K562 (cell line): ENCODE measurements around the gene NRM. TPM values are rescaled to one million over a fixed set of nuclear protein-coding genes. Genes with fewer than 3 reads are reported as not detected.
A peak's percentile ranks its signal among the peaks of the same experiment; 100 is the strongest.

Source experiments
- NR1H2 ChIP-seq: sonication (generic); formaldehyde crosslinking; IDR thresholded peaks from 2 replicates; pipeline ENCODE4 v1.4.0; 2020; ENCODE audit warnings: mild to moderate bottlenecking, missing genetic modification reagents
- POLR2A ChIP-seq: fragments of 450-650 bp; conservative IDR thresholded peaks from 2 replicates; pipeline ENCODE4 v1.6.1; 2016
- ZNF707 ChIP-seq: fragments of 250-450 bp; sonication (Bioruptor Pico); conservative IDR thresholded peaks from 2 replicates; pipeline ENCODE4 v1.8.0; 2022; ENCODE audit warnings: inconsistent platforms, mild to moderate bottlenecking, moderate library complexity
- polyA plus RNA-seq, 8 experiments: library from polyadenylated mRNA; depleted of rRNA in 4 of 8; stranded (reverse) in 5 of 8; unstranded in 3 of 8; fragments of >200 nt; fragmentation: Nextera tagmentation in 2 of 8; fragmentation: Illumina TruSeq in 1 of 8; extraction: Ambion mirVana in 2 of 8; extraction: Trizol in 1 of 8; gene quantifications; 2 replicates each; pipeline versions ENCODE4 v1.2.1 to v1.2.3, GENCODE V29; 2011 to 2014; ENCODE audit warnings: inconsistent platforms in 1 of 8, missing spikeins in 1 of 8
- total RNA-seq, 7 experiments: library from RNA; depleted of rRNA in 6 of 7; stranded (reverse); fragments of >200 nt in 6 of 7; fragmentation: Illumina TruSeq in 2 of 7; extraction: Trizol in 2 of 7; gene quantifications; 2 replicates each; pipeline versions ENCODE4 v1.2.1 to v1.2.3, GENCODE V29; 2011 to 2021; ENCODE audit warnings: low replicate concordance in 1 of 7
- TF ChIP-seq, protein P1 (sequence below): fragments of 250-450 bp; sonication (Bioruptor Pico); IDR thresholded peaks from 2 replicates; pipeline ENCODE4 v1.5.0; 2020; ENCODE audit warnings: mild to moderate bottlenecking, borderline replicate concordance
- TF ChIP-seq, protein P2 (sequence below): fragments of 450-650 bp; formaldehyde crosslinking; IDR thresholded peaks from 2 replicates; pipeline ENCODE4 v1.4.0; 2020; ENCODE audit warnings: mild to moderate bottlenecking, moderate library complexity
- TF ChIP-seq, protein P3 (sequence below), 2 experiments: fragments of 450-650 bp; IDR thresholded peaks; 2 replicates each; pipeline ENCODE4 v1.6.1; 2016
- TF ChIP-seq, protein P4 (sequence below), 3 experiments: fragments of 200-800 bp in 1 of 3; fragments of 250-450 bp in 1 of 3; fragments of 450-650 bp in 1 of 3; sonication (Bioruptor Pico) in 1 of 3; sonication (Bioruptor generic) in 1 of 3; formaldehyde crosslinking in 1 of 3; IDR thresholded peaks; 2 replicates each; pipeline versions ENCODE4 v1.6.1 to v1.8.0; 2016 to 2022; ENCODE audit warnings: mild to moderate bottlenecking in 2 of 3, missing genetic modification characterization in 2 of 3, missing compliant biosample characterization in 1 of 3, moderate library complexity in 1 of 3
- TF ChIP-seq, protein P5 (sequence below): fragments of 200-800 bp; sonication (Bioruptor generic); IDR thresholded peaks from 2 replicates; pipeline ENCODE4 v1.6.1; 2017; ENCODE audit warnings: missing genetic modification characterization, missing compliant biosample characterization
- TF ChIP-seq, protein P6 (sequence below): fragments of 450-650 bp; IDR thresholded peaks from 2 replicates; pipeline ENCODE4 v1.6.1; 2017; ENCODE audit warnings: antibody characterized with exemption, mild to moderate bottlenecking

The NRM gene
- total and polyA plus RNA-seq, 9 of the 15 experiments (the other 6 are each of a cell fraction or from before 2014, with no cell fraction given), result 9.7 to 58.2 (median 18.1) TPM

DNA sequence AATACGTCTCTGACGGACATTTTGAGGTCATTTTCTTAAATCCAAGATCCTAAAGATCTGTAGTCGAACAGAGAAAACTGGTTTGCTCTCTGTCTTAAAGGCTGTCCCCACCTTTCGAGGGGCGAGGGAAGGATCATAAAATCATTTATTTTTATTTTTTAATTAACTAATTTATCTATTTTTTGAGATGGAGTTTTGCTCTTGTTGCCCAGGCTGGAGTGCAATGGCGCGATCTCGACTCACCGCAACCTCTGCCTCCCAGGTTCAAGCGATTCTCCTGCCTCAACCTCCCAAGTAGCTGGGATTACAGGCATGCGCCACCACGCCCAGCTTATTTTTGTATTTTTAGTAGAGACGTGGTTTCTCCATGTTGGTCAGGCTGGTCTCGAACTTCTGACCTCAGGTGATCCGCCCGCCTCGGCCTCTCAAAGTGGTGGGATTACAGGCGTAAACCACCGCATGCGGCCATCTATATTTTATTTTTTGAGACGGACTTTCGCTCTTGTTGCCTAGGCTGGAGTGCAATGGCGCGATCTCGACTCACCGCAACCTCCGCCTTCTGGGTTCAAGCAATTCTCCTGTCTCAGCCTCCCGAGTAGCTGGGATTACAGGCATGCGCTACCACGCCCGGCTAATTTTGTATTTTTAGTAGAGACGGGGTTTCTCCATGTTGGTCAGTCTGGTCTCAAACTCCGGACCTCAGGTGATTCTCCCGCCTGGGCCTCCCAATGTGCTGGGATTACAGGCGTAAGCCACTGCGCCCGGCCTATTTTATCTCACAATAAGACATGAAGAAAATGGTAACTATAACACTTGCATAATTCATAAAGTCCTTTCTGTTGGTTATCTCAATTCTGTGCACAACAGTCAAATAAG lies 27.3 kb upstream of the NRM start (continued):
- TF ChIP-seq, protein P1, sequence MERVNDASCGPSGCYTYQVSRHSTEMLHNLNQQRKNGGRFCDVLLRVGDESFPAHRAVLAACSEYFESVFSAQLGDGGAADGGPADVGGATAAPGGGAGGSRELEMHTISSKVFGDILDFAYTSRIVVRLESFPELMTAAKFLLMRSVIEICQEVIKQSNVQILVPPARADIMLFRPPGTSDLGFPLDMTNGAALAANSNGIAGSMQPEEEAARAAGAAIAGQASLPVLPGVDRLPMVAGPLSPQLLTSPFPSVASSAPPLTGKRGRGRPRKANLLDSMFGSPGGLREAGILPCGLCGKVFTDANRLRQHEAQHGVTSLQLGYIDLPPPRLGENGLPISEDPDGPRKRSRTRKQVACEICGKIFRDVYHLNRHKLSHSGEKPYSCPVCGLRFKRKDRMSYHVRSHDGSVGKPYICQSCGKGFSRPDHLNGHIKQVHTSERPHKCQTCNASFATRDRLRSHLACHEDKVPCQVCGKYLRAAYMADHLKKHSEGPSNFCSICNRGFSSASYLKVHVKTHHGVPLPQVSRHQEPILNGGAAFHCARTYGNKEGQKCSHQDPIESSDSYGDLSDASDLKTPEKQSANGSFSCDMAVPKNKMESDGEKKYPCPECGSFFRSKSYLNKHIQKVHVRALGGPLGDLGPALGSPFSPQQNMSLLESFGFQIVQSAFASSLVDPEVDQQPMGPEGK (CRISPR knock-in tag), result 0 out of 2 replicates have a peak, but pooled peaks have one; percentile 46
- TF ChIP-seq POLR2A (peak; percentile 10; the same call in 1 of the 2 replicates), ZNF707 (CRISPR knock-in tag) (peak; percentile 52; the same call in 1 of the 2 replicates), NR1H2 (CRISPR knock-in tag) (0 out of 2 replicates have a peak, but pooled peaks have one; percentile 10)
- TF ChIP-seq, protein P2, sequence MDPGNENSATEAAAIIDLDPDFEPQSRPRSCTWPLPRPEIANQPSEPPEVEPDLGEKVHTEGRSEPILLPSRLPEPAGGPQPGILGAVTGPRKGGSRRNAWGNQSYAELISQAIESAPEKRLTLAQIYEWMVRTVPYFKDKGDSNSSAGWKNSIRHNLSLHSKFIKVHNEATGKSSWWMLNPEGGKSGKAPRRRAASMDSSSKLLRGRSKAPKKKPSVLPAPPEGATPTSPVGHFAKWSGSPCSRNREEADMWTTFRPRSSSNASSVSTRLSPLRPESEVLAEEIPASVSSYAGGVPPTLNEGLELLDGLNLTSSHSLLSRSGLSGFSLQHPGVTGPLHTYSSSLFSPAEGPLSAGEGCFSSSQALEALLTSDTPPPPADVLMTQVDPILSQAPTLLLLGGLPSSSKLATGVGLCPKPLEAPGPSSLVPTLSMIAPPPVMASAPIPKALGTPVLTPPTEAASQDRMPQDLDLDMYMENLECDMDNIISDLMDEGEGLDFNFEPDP (CRISPR knock-in tag), result peak; percentile 65; the same call in 1 of the 2 replicates
- TF ChIP-seq, protein P3, sequence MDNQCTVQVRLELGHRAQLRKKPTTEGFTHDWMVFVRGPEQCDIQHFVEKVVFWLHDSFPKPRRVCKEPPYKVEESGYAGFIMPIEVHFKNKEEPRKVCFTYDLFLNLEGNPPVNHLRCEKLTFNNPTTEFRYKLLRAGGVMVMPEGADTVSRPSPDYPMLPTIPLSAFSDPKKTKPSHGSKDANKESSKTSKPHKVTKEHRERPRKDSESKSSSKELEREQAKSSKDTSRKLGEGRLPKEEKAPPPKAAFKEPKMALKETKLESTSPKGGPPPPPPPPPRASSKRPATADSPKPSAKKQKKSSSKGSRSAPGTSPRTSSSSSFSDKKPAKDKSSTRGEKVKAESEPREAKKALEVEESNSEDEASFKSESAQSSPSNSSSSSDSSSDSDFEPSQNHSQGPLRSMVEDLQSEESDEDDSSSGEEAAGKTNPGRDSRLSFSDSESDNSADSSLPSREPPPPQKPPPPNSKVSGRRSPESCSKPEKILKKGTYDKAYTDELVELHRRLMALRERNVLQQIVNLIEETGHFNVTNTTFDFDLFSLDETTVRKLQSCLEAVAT (IDR thresholded peaks at IDR 0.05), result peak in 1 of 2 experiments; percentile 95; a peak in 2 of 4 replicates
- TF ChIP-seq, protein P4, sequence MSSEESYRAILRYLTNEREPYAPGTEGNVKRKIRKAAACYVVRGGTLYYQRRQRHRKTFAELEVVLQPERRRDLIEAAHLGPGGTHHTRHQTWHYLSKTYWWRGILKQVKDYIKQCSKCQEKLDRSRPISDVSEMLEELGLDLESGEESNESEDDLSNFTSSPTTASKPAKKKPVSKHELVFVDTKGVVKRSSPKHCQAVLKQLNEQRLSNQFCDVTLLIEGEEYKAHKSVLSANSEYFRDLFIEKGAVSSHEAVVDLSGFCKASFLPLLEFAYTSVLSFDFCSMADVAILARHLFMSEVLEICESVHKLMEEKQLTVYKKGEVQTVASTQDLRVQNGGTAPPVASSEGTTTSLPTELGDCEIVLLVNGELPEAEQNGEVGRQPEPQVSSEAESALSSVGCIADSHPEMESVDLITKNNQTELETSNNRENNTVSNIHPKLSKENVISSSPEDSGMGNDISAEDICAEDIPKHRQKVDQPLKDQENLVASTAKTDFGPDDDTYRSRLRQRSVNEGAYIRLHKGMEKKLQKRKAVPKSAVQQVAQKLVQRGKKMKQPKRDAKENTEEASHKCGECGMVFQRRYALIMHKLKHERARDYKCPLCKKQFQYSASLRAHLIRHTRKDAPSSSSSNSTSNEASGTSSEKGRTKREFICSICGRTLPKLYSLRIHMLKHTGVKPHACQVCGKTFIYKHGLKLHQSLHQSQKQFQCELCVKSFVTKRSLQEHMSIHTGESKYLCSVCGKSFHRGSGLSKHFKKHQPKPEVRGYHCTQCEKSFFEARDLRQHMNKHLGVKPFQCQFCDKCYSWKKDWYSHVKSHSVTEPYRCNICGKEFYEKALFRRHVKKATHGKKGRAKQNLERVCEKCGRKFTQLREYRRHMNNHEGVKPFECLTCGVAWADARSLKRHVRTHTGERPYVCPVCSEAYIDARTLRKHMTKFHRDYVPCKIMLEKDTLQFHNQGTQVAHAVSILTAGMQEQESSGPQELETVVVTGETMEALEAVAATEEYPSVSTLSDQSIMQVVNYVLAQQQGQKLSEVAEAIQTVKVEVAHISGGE (CRISPR knock-in tag; IDR thresholded peaks at IDR 0.05), result peak in 1 of 3 experiments; percentile 29; a peak in 1 of 6 replicates
- TF ChIP-seq, protein P5, sequence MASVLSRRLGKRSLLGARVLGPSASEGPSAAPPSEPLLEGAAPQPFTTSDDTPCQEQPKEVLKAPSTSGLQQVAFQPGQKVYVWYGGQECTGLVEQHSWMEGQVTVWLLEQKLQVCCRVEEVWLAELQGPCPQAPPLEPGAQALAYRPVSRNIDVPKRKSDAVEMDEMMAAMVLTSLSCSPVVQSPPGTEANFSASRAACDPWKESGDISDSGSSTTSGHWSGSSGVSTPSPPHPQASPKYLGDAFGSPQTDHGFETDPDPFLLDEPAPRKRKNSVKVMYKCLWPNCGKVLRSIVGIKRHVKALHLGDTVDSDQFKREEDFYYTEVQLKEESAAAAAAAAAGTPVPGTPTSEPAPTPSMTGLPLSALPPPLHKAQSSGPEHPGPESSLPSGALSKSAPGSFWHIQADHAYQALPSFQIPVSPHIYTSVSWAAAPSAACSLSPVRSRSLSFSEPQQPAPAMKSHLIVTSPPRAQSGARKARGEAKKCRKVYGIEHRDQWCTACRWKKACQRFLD (CRISPR knock-in tag), result peak; percentile 75; the same call in 1 of the 2 replicates
- TF ChIP-seq, protein P6, sequence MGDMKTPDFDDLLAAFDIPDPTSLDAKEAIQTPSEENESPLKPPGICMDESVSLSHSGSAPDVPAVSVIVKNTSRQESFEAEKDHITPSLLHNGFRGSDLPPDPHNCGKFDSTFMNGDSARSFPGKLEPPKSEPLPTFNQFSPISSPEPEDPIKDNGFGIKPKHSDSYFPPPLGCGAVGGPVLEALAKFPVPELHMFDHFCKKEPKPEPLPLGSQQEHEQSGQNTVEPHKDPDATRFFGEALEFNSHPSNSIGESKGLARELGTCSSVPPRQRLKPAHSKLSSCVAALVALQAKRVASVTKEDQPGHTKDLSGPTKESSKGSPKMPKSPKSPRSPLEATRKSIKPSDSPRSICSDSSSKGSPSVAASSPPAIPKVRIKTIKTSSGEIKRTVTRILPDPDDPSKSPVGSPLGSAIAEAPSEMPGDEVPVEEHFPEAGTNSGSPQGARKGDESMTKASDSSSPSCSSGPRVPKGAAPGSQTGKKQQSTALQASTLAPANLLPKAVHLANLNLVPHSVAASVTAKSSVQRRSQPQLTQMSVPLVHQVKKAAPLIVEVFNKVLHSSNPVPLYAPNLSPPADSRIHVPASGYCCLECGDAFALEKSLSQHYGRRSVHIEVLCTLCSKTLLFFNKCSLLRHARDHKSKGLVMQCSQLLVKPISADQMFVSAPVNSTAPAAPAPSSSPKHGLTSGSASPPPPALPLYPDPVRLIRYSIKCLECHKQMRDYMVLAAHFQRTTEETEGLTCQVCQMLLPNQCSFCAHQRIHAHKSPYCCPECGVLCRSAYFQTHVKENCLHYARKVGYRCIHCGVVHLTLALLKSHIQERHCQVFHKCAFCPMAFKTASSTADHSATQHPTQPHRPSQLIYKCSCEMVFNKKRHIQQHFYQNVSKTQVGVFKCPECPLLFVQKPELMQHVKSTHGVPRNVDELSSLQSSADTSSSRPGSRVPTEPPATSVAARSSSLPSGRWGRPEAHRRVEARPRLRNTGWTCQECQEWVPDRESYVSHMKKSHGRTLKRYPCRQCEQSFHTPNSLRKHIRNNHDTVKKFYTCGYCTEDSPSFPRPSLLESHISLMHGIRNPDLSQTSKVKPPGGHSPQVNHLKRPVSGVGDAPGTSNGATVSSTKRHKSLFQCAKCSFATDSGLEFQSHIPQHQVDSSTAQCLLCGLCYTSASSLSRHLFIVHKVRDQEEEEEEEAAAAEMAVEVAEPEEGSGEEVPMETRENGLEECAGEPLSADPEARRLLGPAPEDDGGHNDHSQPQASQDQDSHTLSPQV, result peak; percentile 31; the same call in 1 of the 2 replicates
